Ishikawa (cell line): ENCODE data around the gene BLOC1S6.

Experiments used
- CEBPB ChIP-seq: IDR thresholded peaks from 2 replicates; pipeline ENCODE4 v1.6.1; 2012
- CREB1 ChIP-seq: IDR thresholded peaks from 2 replicates; pipeline ENCODE4 v1.6.1; 2012; ENCODE audit warnings: low read depth
- EGR1 ChIP-seq: IDR thresholded peaks from 2 replicates; pipeline ENCODE4 v1.6.1; 2012
- EP300 ChIP-seq: IDR thresholded peaks from 2 replicates; pipeline ENCODE4 v1.6.1; 2012; ENCODE audit warnings: borderline replicate concordance
- FOXM1 ChIP-seq: IDR thresholded peaks from 2 replicates; pipeline ENCODE4 v1.6.1; 2012; ENCODE audit warnings: low read depth, borderline replicate concordance
- NFIC ChIP-seq: IDR thresholded peaks from 2 replicates; pipeline ENCODE4 v1.6.1; 2012
- RAD21 ChIP-seq: IDR thresholded peaks from 2 replicates; pipeline ENCODE4 v1.6.1; 2012; ENCODE audit warnings: low read depth
- REST ChIP-seq: IDR thresholded peaks from 2 replicates; pipeline ENCODE4 v1.6.1; 2012; ENCODE audit warnings: low read depth, mild to moderate bottlenecking
- TAF1 ChIP-seq: IDR thresholded peaks from 2 replicates; pipeline ENCODE4 v1.6.1; 2012; ENCODE audit warnings: low read depth, mild to moderate bottlenecking
- TEAD4 ChIP-seq: IDR thresholded peaks from 2 replicates; pipeline ENCODE4 v1.6.1; 2012
- YY1 ChIP-seq: IDR thresholded peaks from 2 replicates; pipeline ENCODE4 v1.6.1; 2012; ENCODE audit warnings: low read depth
- ZBTB7A ChIP-seq: IDR thresholded peaks from 2 replicates; pipeline ENCODE4 v1.6.1; 2012; ENCODE audit warnings: low read depth
- TF ChIP-seq, protein P1 (sequence below): IDR thresholded peaks from 2 replicates; pipeline ENCODE4 v1.6.1; 2012
- TF ChIP-seq, protein P2 (sequence below): IDR thresholded peaks from 2 replicates; pipeline ENCODE4 v1.6.1; 2012

DNA sequence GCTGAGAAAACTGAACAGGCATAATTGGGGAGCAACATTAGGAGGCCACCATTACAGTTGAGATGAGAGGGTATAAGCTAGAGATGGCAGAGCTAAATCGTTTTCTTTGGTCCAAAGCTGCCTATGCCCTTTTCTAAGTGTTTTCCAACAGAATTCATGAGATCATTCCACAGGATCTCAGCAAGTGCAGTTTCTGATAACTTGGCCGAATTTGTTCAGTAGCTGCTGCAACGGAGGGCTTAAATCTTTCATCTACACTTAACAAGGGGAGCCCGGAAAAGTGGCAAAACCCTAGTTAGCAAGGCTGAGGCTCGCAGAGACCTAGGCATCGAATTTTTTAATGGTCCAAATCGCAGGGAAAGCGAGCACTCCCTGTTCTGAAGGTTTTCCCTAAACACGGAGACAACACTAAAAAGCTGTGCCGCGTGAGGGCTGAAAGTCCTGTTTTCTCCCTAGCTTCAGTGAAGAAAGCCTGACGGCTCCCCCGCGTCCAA, 531 bp upstream of the BLOC1S6 start:
- TF ChIP-seq ZBTB7A, result no peak
- no peak for TF ChIP-seq EP300
- TF ChIP-seq CEBPB, result no peak
- no peak for TF ChIP-seq REST
- TF ChIP-seq, protein P1, sequence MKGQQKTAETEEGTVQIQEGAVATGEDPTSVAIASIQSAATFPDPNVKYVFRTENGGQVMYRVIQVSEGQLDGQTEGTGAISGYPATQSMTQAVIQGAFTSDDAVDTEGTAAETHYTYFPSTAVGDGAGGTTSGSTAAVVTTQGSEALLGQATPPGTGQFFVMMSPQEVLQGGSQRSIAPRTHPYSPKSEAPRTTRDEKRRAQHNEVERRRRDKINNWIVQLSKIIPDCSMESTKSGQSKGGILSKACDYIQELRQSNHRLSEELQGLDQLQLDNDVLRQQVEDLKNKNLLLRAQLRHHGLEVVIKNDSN, result no peak
- TF ChIP-seq CREB1, result no peak
- TF ChIP-seq RAD21, result no peak
- TF ChIP-seq TAF1, result no peak
- no peak for TF ChIP-seq TEAD4
- no peak for TF ChIP-seq NFIC
- TF ChIP-seq YY1, result no peak
- TF ChIP-seq FOXM1, result no peak
- TF ChIP-seq, protein P2, sequence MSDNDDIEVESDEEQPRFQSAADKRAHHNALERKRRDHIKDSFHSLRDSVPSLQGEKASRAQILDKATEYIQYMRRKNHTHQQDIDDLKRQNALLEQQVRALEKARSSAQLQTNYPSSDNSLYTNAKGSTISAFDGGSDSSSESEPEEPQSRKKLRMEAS, result no peak
- no peak for TF ChIP-seq EGR1
